IPS-18c (cell line): ENCODE measurements around the gene FOXP1.

Source experiments
- H3K4me3 ChIP-seq: 2 replicates; pipeline ENCODE4 v1.7.0; 2013; ENCODE audit warnings: low read depth, mild to moderate bottlenecking, low read length, moderate library complexity; ENCODE audit not compliant: insufficient read depth
- H3K9me3 ChIP-seq: one replicate; pipeline ENCODE4 v1.6.1; 2013; ENCODE audit warnings: mild to moderate bottlenecking, low read length, moderate library complexity; ENCODE audit not compliant: control insufficient read depth, insufficient read depth

FOXP1 gene

GRCh38 chr3:71127844-71128243 lies 455.7 kb downstream of the FOXP1 start:
- Histone ChIP-seq H3K4me3 (no peak overlapping the region), H3K9me3 (no peaks in the 10 kb centered on the region)

GRCh38 chr3:71127052-71127831 lies 456.3 kb downstream of the FOXP1 start:
- H3K4me3 ChIP-seq = no peak overlapping the region
- H3K9me3 ChIP-seq = no peaks in the 10 kb centered on the region

GRCh38 chr3:71125738-71126137 lies 457.8 kb downstream of the FOXP1 start:
- no peaks in the 10 kb centered on the region for H3K9me3 ChIP-seq

GRCh38 chr3:71124048-71124447 lies 459.5 kb downstream of the FOXP1 start:
- no peak overlapping the region for H3K4me3 ChIP-seq
- H3K9me3 ChIP-seq = no peaks in the 10 kb centered on the region

More at GRCh38 chr3:71125738-71126137, 457.8 kb downstream of the FOXP1 start:
- H3K4me3 ChIP-seq = no peak overlapping the region

GRCh38 chr3:71122641-71123040 lies 460.9 kb downstream of the FOXP1 start:
- Histone ChIP-seq H3K4me3 (no peak overlapping the region), H3K9me3 (no peaks in the 10 kb centered on the region)

GRCh38 chr3:71121429-71122167 lies 461.9 kb downstream of the FOXP1 start:
- no peaks in the 10 kb centered on the region for H3K9me3 ChIP-seq
- H3K4me3 ChIP-seq = no peak overlapping the region

- H3K4me3 ChIP-seq = no peak overlapping the region
- no peaks in the 10 kb centered on the region for H3K9me3 ChIP-seq
These were observed 463.5 kb downstream of the FOXP1 start for GRCh38 chr3:71120012-71120411.

- no peak overlapping the region for H3K4me3 ChIP-seq
These were observed 464.4 kb downstream of the FOXP1 start for GRCh38 chr3:71119171-71119570.

GRCh38 chr3:71118436-71118835 lies 465.1 kb downstream of the FOXP1 start:
- Histone ChIP-seq H3K4me3 (no peak overlapping the region), H3K9me3 (no peaks in the 10 kb centered on the region)

More at GRCh38 chr3:71119171-71119570, 464.4 kb downstream of the FOXP1 start:
- no peaks in the 10 kb centered on the region for H3K9me3 ChIP-seq

GRCh38 chr3:71117572-71118247 lies 465.8 kb downstream of the FOXP1 start:
- Histone ChIP-seq H3K9me3 (no peaks in the 10 kb centered on the region), H3K4me3 (no peak overlapping the region)

GRCh38 chr3:71114610-71115009 lies 468.9 kb downstream of the FOXP1 start:
- no peak overlapping the region for H3K4me3 ChIP-seq
- H3K9me3 ChIP-seq = no peaks in the 10 kb centered on the region

- Histone ChIP-seq H3K4me3 (no peak overlapping the region), H3K9me3 (no peaks in the 10 kb centered on the region)
These were observed 471.0 kb downstream of the FOXP1 start for GRCh38 chr3:71112576-71112975.

- no peaks in the 10 kb centered on the region for H3K9me3 ChIP-seq
- H3K4me3 ChIP-seq = no peak overlapping the region
These were observed 471.6 kb downstream of the FOXP1 start for GRCh38 chr3:71111784-71112440.

GRCh38 chr3:71110385-71111222 lies 472.9 kb downstream of the FOXP1 start:
- Histone ChIP-seq H3K9me3 (no peaks in the 10 kb centered on the region), H3K4me3 (no peak overlapping the region)

- no peaks in the 10 kb centered on the region for H3K9me3 ChIP-seq
- H3K4me3 ChIP-seq = no peak overlapping the region
These were observed 473.6 kb downstream of the FOXP1 start for GRCh38 chr3:71109977-71110285.

GRCh38 chr3:71109241-71109976 lies 474.1 kb downstream of the FOXP1 start:
- no peak overlapping the region for H3K4me3 ChIP-seq

More at GRCh38 chr3:71109241-71109976, 474.1 kb downstream of the FOXP1 start:
- no peaks in the 10 kb centered on the region for H3K9me3 ChIP-seq
